Activated T-cell treated with anti-CD3 and anti-CD28 coated beads for 24 hours (primary cell): ENCODE data around the gene THBS1.

Source experiments
- DNase-seq: peaks from one replicate; pipeline ENCODE4 v3.0.0-alpha.2; 2020; ENCODE audit warnings: low read depth

The THBS1 gene

DNA sequence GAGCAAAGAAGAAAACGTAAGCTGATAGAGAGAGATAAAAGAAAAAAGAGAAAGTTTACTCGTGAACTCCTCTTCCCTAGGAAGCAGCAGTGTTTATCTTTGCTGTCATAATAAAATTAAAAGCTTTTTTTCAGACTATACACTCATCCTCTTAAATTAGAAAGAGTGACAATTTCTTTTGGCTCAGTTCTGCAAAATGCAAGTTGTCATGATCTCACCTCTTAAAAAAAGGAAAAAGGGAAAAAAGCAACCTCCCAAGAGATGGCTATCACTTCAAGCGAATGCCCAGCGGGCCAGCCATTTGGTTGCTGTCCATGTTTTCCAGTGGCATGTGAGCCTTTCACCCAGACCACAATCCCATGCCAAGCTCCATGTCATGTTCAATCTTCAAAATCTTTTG lies 7.0 kb upstream of the THBS1 start:
- DNase-seq, result no peak

DNA sequence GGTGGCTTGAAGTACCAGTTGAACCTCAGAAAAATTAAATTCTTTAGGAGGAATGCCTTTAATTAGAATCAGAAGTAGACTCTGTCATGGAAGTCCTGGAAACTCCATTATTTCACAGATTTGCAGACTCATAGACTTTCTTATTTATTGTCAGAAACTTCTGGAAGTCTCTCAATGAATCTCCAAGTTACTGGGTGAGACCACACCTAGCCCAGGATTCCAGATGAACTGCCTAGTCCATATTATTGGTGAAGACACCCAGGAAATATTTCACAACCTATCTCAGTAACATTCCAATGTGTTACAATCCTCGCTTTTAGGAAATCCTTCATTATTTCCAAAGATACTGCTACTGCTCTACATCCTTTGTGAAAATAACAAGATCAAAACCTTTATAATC lies 6.5 kb upstream of the THBS1 start:
- DNase-seq, result no peak

DNA sequence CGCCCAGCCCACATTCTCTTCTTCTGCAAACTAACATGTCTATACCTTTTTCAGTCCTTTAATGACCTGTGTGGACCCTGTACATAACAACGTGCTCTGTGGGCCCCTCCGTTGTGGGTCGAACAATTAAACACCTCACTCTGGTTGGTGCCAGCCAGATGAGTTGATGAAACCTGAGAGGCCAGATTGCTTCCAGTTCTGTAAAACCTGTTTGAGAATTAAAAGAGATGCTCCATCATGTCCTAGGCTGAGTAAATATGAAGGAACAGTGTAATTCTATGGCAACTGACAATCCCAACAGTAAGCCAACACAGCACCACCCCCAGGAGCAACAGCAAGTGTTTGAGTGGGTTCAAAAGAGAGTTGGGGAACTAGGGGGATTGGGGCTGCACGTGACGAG lies 5.7 kb upstream of the THBS1 start:
- DNase-seq, result no peak

DNA sequence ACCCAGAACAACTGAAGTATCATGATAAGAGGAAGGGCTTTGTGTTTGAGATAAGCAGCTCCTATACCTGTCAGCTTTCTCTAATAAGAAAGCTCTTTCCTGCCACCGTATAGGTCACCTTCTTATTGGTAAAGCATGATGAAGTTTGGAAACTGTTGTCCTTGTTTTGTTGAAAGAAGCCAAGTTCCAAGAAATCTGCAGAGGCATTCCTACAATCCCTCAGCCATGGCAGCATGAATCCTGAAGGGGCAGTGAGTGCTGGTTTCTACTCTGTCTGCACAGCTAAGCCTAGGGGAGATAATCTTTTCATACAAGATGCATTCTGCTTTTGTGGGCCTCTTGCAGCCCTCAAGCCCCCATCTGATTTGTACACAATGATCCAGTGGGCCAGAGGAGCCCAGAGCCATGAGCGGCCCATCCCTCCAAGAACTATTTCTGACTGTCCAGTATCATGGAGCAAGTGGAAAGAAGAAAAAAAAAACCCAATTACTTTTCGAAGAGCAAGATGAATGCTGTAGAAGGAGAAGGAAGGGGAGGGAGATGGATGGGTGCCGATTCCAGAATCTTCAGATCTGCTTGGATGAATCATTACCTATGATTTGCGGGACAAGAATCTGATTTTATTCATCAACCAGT lies 1.9 kb upstream of the THBS1 start:
- DNase-seq, result no peak

DNA sequence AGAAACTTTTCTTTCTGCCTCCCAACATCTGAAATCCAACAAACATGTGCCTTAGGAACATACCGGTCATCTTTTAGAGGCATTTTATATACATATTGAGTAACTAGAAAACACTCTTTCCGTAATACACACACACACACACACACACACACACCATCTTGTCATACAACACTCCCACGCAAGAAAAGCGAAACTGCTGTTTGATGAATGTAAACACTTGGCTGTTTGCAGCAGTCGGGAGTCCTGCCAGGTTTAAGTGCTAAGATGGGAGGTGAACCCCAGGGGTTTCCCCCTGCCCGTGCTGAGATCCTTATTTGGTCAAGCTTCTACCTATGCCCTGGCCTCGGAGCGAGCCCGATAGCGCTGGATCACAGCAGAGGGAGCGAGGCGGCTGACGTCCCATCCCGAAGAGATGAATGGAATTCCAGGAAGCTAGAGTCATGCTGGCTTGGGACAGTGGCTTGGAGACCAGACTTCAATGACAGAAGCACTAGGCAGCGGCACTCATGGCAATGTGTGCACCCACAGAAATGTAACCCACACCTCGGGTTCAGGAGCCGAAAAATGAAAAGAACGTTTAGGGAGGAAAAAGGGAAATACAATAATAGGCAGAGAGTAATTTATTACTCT lies 1.3 kb upstream of the THBS1 start:
- DNase-seq, result no peak

DNA sequence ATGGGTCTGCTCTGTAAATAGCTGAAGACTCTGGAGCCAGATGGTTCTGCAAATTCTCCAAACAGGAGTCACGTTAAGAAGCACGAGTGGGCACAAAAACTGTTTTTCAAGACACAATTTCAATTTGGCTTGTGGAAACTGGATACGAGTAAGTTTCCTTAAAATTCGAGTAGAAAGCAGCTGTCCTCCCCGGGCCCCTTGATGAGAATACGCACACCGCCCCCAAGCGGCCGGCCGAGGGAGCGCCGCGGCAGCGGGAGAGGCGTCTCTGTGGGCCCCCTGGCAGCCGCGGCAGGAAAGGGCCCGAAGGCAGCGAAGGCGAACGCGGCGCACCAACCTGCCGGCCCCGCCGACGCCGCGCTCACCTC lies 778 bp upstream of the THBS1 start:
- peak; percentile 84 for DNase-seq

DNA sequence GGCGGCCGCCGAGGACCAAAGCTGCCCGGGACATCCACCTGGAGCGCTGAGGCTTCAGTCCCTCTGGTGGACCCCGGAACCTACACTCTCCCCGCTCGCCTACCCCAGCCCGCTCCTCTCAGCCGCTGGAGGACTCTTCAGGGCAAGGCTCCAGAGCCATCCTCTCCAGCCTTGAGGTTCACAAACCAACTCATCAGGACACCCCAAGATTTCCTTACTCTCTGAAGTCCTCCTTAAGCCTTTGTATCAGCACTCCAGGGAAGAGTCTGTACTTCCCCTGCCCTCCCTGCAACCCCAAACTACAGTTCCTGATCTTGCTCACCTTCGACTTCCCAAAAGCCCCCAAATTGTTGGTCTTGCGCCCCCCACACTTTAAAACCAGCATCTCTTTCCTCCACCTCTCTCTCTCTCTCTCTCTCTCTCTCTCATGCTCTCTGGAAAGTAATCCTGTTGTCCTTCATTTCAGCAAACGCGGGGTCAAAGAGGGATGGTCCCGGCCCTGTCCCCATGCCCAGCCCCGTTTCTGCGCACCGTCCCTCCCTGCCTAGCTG lies 438 bp downstream of the THBS1 start:
- no peak for DNase-seq

DNA sequence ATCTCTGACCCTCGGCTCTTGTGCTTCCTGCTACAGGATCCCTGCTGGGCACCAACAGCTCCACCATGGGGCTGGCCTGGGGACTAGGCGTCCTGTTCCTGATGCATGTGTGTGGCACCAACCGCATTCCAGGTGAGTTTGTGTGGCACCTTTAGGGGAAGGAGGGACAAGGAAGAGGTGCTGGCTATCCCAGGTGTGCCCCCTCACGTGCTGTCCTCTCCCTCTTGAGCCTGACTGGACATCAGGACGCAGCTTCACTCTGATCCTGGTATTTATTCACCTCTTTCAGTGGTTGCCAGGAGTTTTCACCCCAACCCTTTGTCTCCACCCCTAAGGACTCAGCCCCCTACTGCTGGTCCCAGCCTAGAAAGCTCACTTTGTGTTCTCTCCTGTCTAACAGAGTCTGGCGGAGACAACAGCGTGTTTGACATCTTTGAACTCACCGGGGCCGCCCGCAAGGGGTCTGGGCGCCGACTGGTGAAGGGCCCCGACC lies 960 bp downstream of the THBS1 start:
- no peak for DNase-seq

DNA sequence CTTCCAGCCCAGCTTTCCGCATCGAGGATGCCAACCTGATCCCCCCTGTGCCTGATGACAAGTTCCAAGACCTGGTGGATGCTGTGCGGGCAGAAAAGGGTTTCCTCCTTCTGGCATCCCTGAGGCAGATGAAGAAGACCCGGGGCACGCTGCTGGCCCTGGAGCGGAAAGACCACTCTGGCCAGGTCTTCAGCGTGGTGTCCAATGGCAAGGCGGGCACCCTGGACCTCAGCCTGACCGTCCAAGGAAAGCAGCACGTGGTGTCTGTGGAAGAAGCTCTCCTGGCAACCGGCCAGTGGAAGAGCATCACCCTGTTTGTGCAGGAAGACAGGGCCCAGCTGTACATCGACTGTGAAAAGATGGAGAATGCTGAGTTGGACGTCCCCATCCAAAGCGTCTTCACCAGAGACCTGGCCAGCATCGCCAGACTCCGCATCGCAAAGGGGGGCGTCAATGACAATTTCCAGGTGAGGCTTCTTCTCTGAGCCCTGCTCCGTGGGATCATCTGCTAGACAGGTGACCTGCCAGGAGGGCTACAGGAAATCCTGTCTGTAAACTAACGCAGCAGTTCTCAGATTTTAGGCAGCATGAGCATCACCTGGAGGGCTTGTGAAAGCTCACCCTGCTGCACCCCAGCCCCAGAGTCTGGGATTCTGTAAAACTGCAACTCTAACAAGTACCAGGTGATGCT lies 1.6 kb downstream of the THBS1 start:
- no peak for DNase-seq

DNA sequence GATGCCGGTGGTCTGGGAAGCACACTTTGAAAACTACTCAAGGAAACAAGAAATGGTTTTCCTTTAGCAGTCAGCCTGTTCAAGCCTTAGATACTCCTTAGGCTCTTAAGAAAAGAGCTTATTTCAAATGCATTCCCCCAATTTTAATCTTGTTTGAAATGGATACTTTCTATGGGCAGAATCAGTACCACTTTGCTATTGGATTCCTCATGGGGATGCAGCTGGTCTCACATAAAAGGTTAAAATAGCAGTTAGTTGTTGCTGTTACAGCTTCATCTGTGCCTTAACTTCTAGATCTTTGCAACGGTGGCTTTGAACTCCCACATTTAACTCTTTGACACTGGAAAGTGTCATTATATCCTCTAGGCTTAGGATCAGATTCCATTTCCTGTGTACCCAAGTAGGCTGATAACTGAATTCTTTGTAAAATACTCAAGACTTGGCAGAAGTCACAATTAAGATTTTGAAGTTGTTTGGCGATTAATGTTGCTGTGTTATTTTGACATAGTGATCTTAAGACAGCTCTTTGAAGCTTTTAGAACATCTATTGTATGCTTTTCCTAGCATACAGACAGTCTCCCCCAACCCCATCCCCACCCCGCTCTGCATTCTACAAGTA lies 2.2 kb downstream of the THBS1 start:
- DNase-seq, result no peak

DNA sequence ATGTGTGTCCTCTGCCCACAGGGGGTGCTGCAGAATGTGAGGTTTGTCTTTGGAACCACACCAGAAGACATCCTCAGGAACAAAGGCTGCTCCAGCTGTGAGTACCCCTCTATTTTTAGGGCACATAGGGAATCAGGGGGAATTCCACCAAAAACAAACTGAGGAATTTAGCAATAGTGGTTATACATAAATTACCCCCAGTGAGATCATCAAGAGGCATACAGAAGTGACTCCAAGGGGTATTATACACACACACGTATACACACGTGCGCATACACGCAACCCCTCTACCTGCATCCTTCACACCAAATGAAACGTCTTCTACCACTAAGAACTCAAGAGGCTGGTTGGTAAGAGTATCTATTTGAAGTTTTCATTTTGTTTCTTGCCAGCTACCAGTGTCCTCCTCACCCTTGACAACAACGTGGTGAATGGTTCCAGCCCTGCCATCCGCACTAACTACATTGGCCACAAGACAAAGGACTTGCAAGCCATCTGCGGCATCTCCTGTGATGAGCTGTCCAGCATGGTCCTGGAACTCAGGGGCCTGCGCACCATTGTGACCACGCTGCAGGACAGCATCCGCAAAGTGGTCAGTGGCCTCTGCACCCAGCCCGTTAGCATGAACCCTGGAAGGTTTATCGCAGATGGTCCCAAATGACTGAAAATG lies 2.9 kb downstream of the THBS1 start:
- no peak for DNase-seq

DNA sequence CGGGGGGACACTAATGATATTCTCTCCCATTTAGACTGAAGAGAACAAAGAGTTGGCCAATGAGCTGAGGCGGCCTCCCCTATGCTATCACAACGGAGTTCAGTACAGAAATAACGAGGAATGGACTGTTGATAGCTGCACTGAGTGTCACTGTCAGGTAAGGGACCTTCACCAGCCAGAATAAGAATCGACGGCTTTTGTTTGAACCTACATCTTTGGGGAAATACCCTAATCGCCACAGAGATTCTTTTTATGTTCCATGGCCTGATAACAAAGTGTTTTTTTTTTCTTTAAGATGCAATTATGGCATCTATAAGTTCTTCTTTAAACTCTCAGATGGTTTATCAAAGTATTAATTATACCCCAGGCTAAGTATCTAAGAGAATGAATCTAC lies 3.4 kb downstream of the THBS1 start:
- DNase-seq, result no peak

DNA sequence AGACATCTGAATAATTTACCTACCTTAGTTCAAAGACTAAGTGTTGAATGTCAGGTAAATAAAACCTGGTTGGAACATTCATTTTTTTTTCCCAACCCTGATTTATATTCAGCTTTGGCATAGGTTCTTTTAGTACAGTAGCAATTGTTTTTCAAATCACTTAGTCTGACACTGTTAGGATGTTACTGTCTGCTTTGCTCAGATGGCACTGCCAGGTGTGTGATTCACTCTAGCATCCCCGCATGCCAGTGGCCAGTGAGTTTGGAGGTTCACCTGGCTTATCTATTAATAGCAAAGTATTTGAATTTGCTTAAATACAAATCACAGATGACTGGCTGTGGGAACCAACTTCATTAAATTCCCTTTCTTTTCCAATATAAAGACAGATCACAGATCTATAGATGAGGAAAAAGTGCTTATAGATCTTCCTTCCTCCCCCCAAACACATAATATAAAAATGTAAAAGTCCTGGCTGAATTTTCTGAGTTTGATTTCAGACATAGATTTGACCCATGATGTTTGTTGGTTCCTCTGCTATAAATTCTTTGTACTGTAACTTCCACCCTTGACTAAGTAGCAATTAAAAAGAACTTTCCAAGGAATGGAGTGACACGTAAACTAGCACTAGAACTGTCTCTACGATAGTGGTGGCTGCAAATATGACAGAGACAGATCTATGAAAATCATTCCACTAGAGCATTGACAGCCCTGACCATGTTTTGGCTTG lies 3.9 kb downstream of the THBS1 start:
- no peak for DNase-seq

DNA sequence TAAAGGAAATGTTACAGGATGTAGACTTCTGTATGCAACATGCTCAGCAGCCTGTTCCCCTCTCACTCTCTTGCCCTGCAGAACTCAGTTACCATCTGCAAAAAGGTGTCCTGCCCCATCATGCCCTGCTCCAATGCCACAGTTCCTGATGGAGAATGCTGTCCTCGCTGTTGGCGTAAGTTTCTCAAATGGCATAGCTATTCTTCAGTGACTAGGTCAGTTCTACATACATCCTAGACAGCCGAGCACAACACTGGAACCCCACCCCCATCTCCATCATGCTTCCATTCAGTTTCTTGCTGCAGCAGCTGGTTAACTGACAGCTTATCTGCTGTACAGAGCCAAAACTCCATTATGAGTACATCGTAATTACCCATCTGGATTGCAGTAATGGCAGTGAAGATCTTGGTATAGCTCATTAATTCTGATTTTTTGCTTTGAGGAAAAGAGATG lies 4.5 kb downstream of the THBS1 start:
- DNase-seq, result no peak

DNA sequence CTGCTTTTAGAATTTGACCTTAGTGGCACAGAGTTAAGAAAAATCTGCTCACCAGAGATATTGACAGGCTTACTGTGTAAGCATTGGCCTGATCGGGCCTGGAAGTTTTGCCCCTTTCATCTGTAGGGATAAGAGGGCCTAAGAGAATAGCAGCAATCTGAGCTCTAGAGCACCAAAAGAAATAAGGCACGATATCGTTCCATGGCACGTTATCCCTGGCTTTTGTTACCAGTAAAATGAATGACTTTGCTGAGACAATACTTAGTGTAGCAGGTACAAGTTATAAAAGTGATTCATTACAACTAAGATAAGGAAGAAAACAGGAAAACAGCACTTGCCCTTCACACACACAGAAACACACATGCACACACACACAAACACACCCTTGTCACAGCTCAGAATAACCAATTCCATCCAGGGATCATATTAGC lies 5.0 kb downstream of the THBS1 start:
- DNase-seq, result no peak

DNA sequence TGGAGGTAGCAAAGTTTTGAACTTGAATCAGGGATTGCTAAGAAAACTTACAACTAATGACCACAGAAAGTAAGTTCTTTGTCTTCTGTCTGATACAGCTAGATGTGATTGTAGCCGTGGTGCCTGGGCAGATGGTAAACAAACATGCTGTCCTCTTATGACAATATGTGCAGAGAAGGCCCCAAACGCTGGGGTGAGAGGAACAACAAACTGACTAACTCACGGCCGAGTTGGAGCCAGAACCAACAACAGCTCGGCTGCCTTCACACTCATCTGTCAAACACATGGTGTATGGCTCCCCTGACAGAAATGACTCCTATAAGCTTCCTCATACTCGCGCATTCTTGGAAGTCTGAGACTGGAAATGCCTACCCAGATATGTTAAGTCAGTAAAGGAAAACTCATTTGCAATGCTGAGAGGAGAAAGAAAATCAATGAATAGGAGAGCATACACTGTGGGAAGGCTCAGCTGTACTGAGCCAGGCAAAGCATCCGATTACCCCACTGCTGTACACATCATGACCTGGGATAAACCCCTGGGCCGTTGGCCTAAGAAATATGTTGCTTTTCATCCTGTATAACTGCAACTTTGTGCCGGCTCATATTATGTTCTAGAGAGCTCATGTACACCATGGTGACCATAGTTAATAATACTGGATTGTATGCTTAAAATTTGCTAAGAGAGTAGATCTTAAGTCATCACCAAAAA lies 5.7 kb downstream of the THBS1 start:
- no peak for DNase-seq

DNA sequence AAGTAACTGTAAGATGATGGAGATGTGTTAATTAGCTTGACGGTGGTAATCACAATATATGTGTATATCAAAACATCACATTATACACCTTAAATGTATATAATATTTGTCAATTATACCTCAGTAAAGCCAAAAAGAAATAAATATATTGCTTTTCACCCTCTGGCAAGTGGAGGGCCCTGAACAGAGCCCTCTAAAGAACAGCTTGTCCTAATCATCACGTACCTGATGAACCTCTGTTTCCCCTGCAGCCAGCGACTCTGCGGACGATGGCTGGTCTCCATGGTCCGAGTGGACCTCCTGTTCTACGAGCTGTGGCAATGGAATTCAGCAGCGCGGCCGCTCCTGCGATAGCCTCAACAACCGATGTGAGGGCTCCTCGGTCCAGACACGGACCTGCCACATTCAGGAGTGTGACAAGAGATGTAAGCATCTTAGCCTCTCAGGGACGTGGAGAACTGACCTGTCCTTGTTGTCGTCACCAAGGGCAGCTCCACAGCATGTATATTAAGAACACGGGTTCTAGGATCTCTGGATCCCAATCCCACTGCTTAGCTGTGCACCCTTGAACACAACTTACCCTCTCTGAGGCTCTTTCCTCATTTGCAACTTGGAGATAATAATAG lies 6.3 kb downstream of the THBS1 start:
- DNase-seq, result no peak

DNA sequence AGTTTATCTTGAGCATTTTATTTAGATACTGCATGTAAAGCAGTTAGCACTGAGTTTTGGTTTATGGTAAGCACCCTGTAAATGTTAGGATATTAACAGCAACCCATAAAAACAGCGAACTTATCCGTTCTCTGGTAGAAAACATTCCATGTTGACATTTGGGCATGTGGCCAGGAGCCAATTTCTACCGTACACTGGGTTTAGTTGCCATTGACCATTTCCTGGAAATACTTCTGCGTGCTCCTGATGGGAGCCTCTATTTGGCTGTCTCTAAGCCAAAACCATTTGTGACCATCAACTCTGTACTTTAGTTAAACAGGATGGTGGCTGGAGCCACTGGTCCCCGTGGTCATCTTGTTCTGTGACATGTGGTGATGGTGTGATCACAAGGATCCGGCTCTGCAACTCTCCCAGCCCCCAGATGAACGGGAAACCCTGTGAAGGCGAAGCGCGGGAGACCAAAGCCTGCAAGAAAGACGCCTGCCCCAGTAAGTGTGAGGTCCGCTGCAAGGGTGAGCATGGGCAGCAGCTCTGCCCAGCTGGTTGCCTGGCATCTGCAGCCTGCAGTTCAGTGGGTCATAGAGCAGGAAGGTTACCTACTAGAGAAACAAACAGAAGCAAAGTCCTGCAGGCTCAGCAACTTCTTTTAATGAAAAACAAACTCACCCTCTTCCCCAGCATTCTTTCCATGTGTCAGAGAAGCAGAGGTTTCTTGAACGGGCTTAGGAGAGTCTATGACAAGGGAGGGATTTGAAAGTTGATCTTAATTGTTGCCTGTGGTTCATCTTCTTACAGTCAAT lies 7.1 kb downstream of the THBS1 start:
- DNase-seq, result no peak

DNA sequence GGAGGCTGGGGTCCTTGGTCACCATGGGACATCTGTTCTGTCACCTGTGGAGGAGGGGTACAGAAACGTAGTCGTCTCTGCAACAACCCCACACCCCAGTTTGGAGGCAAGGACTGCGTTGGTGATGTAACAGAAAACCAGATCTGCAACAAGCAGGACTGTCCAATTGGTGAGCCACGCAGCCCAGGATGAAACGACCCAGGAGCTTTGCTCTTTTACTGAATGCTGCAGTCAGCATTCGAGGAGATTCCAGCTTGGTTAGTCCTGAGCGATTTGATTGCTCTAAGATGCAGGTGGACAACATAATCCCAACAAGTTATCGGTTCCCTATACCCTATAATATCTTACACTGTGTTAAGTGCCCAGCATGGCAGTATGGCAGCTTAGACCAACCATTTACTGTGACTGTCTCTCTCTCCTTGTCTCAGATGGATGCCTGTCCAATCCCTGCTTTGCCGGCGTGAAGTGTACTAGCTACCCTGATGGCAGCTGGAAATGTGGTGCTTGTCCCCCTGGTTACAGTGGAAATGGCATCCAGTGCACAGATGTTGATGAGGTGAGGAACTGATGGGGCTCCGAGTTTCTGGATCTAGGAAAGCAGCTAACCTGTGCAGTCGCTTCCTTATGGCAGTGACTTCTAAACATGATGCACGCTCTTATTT lies 7.8 kb downstream of the THBS1 start:
- no peak for DNase-seq
